NB4 (cell line): ENCODE results near the gene ADCY5.

Experiments
- POLR2A ChIP-seq: IDR thresholded peaks from 2 replicates; pipeline ENCODE4 v1.6.1; 2011; ENCODE audit warnings: mild to moderate bottlenecking; ENCODE audit not compliant: insufficient read length; ENCODE audit errors: extremely low read depth
- TF ChIP-seq, protein P1 (sequence below): IDR thresholded peaks from one replicate; pipeline ENCODE4 v1.5.1; 2012; ENCODE audit warnings: low read depth, low read length
- TF ChIP-seq, protein P2 (sequence below): IDR thresholded peaks from 2 replicates; pipeline ENCODE4 v1.6.1; 2011; ENCODE audit warnings: low read depth, low read length

DNA sequence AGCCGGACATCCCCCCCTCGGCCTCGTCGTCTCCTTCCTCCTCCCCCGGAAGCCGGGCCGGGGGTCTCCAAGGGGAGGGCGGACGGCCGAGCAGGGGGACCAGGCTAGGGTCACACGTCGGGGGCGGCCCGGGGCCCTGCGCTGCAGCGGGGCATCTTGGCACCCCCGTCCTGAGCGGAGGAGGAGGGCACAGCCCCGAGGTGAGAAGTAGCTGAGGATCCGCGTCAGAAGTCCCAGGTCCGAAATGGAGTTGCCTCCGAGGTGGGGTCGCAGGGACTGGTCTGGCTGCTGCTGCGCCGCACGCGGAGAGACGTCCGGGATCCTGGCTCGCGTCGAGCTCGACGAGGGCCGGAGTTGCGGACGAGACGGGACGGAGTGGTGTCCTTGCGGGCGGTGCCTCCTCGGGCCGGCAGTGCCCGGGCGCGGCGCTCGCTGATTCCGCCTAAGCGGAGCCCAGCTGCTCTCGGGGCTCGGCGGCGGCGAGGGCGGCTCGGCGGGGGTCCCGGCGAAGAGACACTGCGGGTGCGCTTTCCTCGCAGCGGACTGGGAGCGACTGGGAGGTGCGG is at the start of gene ADCY5:
- TF ChIP-seq, protein P1, sequence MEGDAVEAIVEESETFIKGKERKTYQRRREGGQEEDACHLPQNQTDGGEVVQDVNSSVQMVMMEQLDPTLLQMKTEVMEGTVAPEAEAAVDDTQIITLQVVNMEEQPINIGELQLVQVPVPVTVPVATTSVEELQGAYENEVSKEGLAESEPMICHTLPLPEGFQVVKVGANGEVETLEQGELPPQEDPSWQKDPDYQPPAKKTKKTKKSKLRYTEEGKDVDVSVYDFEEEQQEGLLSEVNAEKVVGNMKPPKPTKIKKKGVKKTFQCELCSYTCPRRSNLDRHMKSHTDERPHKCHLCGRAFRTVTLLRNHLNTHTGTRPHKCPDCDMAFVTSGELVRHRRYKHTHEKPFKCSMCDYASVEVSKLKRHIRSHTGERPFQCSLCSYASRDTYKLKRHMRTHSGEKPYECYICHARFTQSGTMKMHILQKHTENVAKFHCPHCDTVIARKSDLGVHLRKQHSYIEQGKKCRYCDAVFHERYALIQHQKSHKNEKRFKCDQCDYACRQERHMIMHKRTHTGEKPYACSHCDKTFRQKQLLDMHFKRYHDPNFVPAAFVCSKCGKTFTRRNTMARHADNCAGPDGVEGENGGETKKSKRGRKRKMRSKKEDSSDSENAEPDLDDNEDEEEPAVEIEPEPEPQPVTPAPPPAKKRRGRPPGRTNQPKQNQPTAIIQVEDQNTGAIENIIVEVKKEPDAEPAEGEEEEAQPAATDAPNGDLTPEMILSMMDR = no peak
- no peak for TF ChIP-seq POLR2A
- TF ChIP-seq, protein P2, sequence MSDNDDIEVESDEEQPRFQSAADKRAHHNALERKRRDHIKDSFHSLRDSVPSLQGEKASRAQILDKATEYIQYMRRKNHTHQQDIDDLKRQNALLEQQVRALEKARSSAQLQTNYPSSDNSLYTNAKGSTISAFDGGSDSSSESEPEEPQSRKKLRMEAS = no peak
